Esophagus muscularis mucosa (tissue), 4 donors: Measurements from ENCODE around the gene ZNF385C. TPM values are rescaled to one million over a fixed set of nuclear protein-coding genes. Genes with fewer than 3 reads are reported as not detected.

Experiments
- DNase-seq: peaks from one replicate; pipeline ENCODE4 v3.0.0-alpha.2; 2017; ENCODE audit errors: extremely low spot score
- H3K27ac ChIP-seq, 4 donors: fragments of 200-600 bp; sonication (generic); replicated peaks in 1 of 4; 1 replicate in 3 of 4; 2 replicates in 1 of 4; pipeline ENCODE4 v1.5.1; 2016 to 2019; ENCODE audit warnings: mild to moderate bottlenecking in 1 of 4
- H3K27me3 ChIP-seq, 4 donors: fragments of 200-600 bp; sonication (generic); one replicate each; pipeline versions ENCODE4 v1.5.1 to v1.6.0; 2016 to 2019
- H3K36me3 ChIP-seq, 4 donors: fragments of 200-600 bp; sonication (generic); one replicate each; pipeline ENCODE4 v1.5.1; 2016 to 2019
- H3K4me1 ChIP-seq, 4 donors: fragments of 200-600 bp; sonication (generic); one replicate each; pipeline ENCODE4 v1.5.1; 2016 to 2019
- H3K4me3 ChIP-seq, 4 donors: fragments of 200-600 bp; sonication (generic); 1 replicate in 2 of 4; 2 replicates in 2 of 4; pipeline ENCODE4 v1.5.1; 2016 to 2019; ENCODE audit warnings: mild to moderate bottlenecking in 4 of 4, moderate library complexity in 1 of 4
- H3K9me3 ChIP-seq, 4 donors: fragments of 200-600 bp; sonication (generic); 1 replicate in 3 of 4; 2 replicates in 1 of 4; pipeline ENCODE4 v1.5.1; 2016 to 2019
- EP300 ChIP-seq: sonication (generic); formaldehyde crosslinking; IDR thresholded peaks from one replicate; pipeline ENCODE4 v1.6.1; 2017; ENCODE audit warnings: antibody characterized with exemption
- POLR2A ChIP-seq: fragments of 450-650 bp; IDR thresholded peaks from one replicate; pipeline ENCODE4 v1.6.1; 2017; ENCODE audit warnings: antibody characterized with exemption, moderate library complexity, mild to moderate bottlenecking, low read depth
- POLR2AphosphoS5 ChIP-seq, 2 donors: sonication (generic); formaldehyde crosslinking; IDR thresholded peaks; one replicate each; pipeline ENCODE4 v1.6.1; 2017; ENCODE audit warnings: antibody characterized with exemption in 2 of 2
- WGBS: methylation state at CpG from one replicate; pipeline ENCODE4 v1.1.5; 2018; 5-methylcytosine and 5-hydroxymethylcytosine counted together
- intact Hi-C: fragments of 100-400 bp; cut with DNase I; formaldehyde crosslinking; loops from one replicate; pipeline ENCODE4 v1.15.1; 2023
- total RNA-seq, 4 donors: library from RNA; depleted of rRNA; stranded (reverse); fragments of >200 nt; gene quantifications; one replicate each; pipeline versions ENCODE4 v1.1.0 to v1.2.1, GENCODE V29; 2016
- TF ChIP-seq, protein P1 (sequence below), 3 experiments: fragments of 200-600 bp in 2 of 3; fragments of 450-650 bp in 1 of 3; sonication (generic) in 2 of 3; IDR thresholded peaks; one replicate each; pipeline ENCODE4 v1.5.1; 2017 to 2019; ENCODE audit warnings: antibody characterized with exemption in 3 of 3, mild to moderate bottlenecking in 2 of 3, moderate library complexity in 1 of 3

ZNF385C gene
- total RNA-seq, 4 donors from 2014 or later: 0.39 to 0.42 TPM; not detected in 2

DNA sequence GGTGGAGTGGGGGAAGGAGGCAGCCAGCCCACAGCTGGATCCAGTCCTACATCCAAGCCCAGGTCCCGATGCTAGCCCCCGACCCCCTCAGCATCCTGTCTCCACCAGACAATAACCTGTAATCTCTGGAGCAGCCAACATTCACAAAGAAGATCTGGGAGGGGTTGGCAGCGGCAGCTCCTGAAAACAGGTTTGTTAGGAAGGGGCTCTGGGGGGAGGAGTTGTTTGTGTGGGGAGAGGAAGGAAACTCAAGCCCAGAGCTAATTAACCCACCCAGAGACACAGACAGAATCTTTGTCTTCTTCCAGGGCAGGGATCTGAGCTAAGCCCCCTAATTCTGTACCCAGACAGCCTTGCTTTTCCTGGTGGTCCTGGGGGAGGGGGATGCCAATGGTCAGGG is 43.2 kb downstream of the ZNF385C start:
- intact Hi-C loops: no loop called here
- no peak overlapping the region for H3K4me3 ChIP-seq
- H3K9me3 ChIP-seq: no peaks in the 10 kb centered on the region
- no peak overlapping the region for H3K27ac ChIP-seq
- TF ChIP-seq, protein P1, sequence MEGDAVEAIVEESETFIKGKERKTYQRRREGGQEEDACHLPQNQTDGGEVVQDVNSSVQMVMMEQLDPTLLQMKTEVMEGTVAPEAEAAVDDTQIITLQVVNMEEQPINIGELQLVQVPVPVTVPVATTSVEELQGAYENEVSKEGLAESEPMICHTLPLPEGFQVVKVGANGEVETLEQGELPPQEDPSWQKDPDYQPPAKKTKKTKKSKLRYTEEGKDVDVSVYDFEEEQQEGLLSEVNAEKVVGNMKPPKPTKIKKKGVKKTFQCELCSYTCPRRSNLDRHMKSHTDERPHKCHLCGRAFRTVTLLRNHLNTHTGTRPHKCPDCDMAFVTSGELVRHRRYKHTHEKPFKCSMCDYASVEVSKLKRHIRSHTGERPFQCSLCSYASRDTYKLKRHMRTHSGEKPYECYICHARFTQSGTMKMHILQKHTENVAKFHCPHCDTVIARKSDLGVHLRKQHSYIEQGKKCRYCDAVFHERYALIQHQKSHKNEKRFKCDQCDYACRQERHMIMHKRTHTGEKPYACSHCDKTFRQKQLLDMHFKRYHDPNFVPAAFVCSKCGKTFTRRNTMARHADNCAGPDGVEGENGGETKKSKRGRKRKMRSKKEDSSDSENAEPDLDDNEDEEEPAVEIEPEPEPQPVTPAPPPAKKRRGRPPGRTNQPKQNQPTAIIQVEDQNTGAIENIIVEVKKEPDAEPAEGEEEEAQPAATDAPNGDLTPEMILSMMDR (IDR thresholded peaks at IDR 0.05): no peak
- TF ChIP-seq POLR2A (no peak), POLR2AphosphoS5 (IDR thresholded peaks at IDR 0.05) (no peak), EP300 (no peak)
- peaks cover 0 to 64% (median 9%) of the 10 kb centered on the region in 4 donors for H3K27me3 ChIP-seq
- H3K4me1 ChIP-seq: peaks cover 2 to 11% (median 8%) of the 10 kb centered on the region in 4 donors
- WGBS: 31% methylated on average over 3 of the region's 3 CpGs
- DNase-seq: no peak
- H3K36me3 ChIP-seq: no peaks in the 10 kb centered on the region

DNA sequence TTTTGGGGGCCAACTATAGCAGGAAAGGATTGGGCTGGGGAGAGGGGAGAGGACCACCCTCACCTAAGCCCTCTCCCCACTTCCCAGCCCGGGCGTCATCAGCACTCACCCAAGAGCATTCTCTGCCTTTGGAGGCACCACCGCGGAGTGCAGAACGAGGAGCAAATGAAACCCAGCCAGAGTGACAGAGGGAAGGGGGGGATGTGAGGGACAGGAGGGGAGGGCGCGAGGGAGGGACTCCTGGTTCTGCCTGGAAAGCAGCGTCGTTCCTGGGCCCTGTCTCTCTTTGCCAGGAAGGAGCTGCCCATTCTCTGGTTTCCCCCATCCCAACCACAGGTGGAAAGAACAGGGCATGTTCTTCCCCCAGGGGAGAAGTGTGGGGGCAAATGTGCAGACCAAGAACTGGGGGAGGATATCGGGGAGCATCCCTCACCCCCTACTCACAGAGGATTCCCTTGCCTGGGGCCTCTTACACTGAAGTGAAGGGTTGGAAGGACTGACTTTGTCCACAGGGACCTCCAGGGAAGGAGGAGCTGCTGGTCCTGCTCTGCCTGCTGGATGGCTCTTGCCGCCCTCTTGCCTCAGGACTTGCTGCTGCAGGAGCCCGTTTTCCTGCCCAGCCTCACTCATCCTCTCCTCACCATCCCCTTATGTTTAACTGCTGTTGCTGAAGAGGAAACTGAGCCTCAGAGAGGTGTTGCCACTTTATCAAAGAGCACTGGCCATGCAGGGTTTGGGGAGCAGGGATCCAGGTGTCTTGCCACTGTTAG is 44.4 kb downstream of the ZNF385C start:
- Histone ChIP-seq H3K36me3 (no peaks in the 10 kb centered on the region), H3K9me3 (no peaks in the 10 kb centered on the region), H3K27me3 (peaks cover 0 to 58% (median 7%) of the 10 kb centered on the region in 4 donors), H3K4me1 (peaks cover 6 to 20% (median 13%) of the 10 kb centered on the region in 4 donors), H3K4me3 (no peak overlapping the region), H3K27ac (no peak overlapping the region)
- 23% methylated on average over 10 of the region's 12 CpGs for WGBS
- DNase-seq: no peak
- TF ChIP-seq, protein P1 (IDR thresholded peaks at IDR 0.05): no peak
- no peak for TF ChIP-seq EP300
- TF ChIP-seq POLR2AphosphoS5 (IDR thresholded peaks at IDR 0.05): no peak
- no peak for TF ChIP-seq POLR2A
- intact Hi-C loops: no loop called here

DNA sequence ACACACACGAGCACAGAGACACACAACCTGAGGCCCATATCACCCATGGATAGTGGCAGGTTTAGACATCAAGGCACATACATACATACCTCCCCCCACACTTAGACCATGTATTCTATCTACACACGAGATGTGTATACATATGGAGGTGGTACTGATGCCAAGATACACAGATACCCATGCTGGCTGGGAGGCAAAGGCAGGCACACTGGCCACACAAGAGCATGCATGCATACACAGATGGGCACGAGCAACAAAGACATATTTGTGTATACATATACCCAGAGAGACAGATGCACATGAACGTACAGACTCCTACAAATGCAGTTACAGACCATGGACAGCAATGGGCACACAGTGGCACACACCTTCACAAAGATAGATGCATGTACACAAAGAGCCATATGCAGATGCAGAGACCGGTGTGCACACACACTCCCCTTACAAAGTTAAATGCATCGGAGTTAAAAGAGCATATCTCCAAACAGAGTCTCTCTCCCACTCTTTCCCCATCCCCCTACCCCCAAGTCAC is 45.9 kb downstream of the ZNF385C start:
- no peak for DNase-seq
- intact Hi-C loops: no loop called here
- no peak overlapping the region for H3K27ac ChIP-seq
- H3K9me3 ChIP-seq: no peaks in the 10 kb centered on the region
- H3K36me3 ChIP-seq: no peaks in the 10 kb centered on the region
- 84% methylated on average over 6 of the region's 6 CpGs for WGBS
- H3K4me3 ChIP-seq: no peak overlapping the region
- no peak for TF ChIP-seq EP300
- TF ChIP-seq POLR2A: no peak
- TF ChIP-seq, protein P1 (IDR thresholded peaks at IDR 0.05): no peak
- no peak for TF ChIP-seq POLR2AphosphoS5 (IDR thresholded peaks at IDR 0.05)
- H3K27me3 ChIP-seq: peaks cover 0 to 43% (median 7%) of the 10 kb centered on the region in 4 donors
- H3K4me1 ChIP-seq: peaks cover 6 to 20% (median 13%) of the 10 kb centered on the region in 4 donors

DNA sequence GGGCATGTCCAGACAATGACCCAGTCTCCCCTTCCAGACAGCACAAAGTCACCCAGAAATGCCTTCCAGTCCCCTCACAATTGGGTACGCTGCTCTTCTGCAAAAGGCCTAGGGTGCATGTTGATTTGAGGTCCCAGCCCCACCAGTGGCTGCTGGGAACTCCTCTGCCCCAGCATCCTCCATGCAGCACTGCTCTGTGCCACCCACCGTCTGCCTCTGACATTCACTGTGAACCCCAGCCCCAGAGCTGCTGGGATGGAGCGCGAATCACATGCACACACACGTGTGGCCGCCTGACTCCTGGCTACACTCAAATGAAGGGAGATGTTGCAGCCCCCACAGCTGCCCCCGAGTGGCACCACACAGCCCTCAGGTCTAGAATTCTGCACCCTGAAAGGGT is 46.6 kb downstream of the ZNF385C start:
- Histone ChIP-seq H3K9me3 (no peaks in the 10 kb centered on the region), H3K4me3 (no peak overlapping the region), H3K4me1 (peaks cover 6 to 20% (median 13%) of the 10 kb centered on the region in 4 donors), H3K27ac (no peak overlapping the region), H3K27me3 (peaks cover 0 to 43% (median 7%) of the 10 kb centered on the region in 4 donors), H3K36me3 (no peaks in the 10 kb centered on the region)
- intact Hi-C loops: no loop called here
- 100% methylated on average over 3 of the region's 7 CpGs for WGBS
- TF ChIP-seq POLR2A: no peak
- TF ChIP-seq, protein P1 (IDR thresholded peaks at IDR 0.05): no peak
- TF ChIP-seq POLR2AphosphoS5 (IDR thresholded peaks at IDR 0.05): no peak
- TF ChIP-seq EP300: no peak
- DNase-seq: no peak
